SK-N-DZ (cell line): ENCODE results near the gene CCDC88C.

ENCODE experiments used
- DNase-seq: peaks from one replicate; pipeline ENCODE4 v3.0.0-alpha.2; 2015; ENCODE audit warnings: low spot score

Gene CCDC88C

GRCh38 chr14:91327661-91328312 lies 89.8 kb downstream of the CCDC88C start:
- no peak for DNase-seq

- no peak for DNase-seq
These were observed 90.4 kb downstream of the CCDC88C start for GRCh38 chr14:91327250-91327595.

GRCh38 chr14:91326514-91327249 lies 90.9 kb downstream of the CCDC88C start:
- DNase-seq, result no peak

- no peak for DNase-seq
These were observed 92.7 kb downstream of the CCDC88C start for GRCh38 chr14:91324606-91325575.

- peak; percentile 75 for DNase-seq
These were observed 93.7 kb downstream of the CCDC88C start for GRCh38 chr14:91323671-91324605.

DNA sequence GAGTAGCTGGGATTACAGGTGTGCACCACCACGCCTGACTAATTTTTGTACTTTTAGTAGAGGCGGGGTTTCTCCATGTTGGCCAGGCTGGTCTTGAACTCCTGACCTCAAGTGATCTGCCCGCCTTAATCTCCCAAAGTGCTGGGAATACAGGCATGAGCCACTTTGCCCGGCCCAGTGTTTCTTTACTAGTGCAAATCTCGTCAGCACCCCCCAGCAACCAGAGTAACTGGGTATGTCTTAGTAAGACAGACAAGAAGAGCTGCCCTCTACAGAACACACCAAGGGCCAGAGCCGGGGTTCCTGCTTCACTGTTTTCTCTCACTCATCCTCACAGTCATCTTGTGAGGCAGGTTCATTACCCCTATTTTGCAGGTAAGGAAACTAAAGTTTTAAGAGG lies 94.6 kb downstream of the CCDC88C start:
- no peak for DNase-seq

GRCh38 chr14:91322623-91323022 lies 95.0 kb downstream of the CCDC88C start:
- no peak for DNase-seq

GRCh38 chr14:91321131-91321530 lies 96.5 kb downstream of the CCDC88C start:
- DNase-seq, result no peak

DNA sequence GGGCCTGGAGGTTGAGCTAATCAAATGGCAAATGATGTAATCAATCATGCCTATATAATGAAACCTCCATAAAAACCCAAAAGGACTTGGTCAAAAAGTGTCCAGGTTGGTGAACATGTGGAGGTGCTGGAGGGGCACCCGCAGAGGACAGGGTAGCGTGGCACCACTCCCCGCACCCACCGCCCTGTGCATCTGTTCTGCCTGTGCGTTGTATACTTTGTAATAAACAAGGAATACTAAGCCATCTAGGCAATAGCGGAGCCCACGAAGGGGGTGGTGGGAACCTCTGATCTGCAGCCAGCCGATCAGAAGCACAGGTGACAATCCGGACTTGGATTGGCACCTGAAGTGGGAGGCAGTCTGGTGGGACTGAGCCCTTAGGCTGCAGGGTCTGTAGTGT lies 97.4 kb downstream of the CCDC88C start:
- DNase-seq, result no peak

GRCh38 chr14:91318911-91319310 lies 98.7 kb downstream of the CCDC88C start:
- no peak for DNase-seq

- no peak for DNase-seq
These were observed 100.0 kb downstream of the CCDC88C start for GRCh38 chr14:91317381-91318308.

DNA sequence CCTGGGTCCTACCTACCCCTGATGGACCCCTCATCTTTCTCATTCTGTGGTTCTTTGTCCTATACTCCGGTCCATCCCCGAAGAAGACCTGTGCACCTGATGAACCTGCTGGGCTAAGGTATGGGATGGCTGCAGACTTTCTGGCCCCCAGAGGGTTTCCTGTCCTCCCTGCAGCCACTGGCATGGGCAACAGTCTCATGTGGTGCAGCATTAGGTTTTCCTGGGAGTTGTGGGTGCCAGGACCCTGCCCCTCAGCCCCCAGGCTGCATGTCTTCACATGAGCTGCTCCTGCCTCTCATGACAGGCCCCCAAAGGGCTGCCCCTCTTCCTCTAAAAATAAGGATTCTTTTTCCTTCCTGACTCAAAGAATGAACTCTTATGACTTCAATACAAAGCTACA lies 100.9 kb downstream of the CCDC88C start:
- no peak for DNase-seq

- no peak for DNase-seq
These were observed 101.8 kb downstream of the CCDC88C start for GRCh38 chr14:91315844-91316267.

GRCh38 chr14:91313852-91314251 lies 103.8 kb downstream of the CCDC88C start:
- DNase-seq, result no peak

GRCh38 chr14:91313154-91313850 lies 104.3 kb downstream of the CCDC88C start:
- DNase-seq, result no peak

DNA sequence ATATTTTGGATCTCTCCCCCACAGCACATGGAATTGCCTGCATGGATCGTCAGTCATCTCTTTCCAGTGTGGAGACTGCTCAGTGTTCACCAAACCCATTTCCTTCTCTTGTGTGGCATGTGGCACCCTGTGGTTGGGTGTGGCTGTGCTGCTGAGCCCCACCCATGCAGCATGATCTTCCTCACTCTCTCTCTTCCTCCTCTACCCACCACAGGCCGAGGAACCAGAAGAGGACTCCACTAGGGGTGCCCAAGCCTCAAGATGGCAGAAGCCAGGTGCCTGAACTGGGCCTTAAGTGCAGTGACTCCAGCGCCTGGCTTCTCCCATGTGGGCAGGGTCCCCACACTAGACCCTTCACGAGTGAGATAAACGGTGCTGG lies 106.3 kb downstream of the CCDC88C start:
- DNase-seq, result no peak

- no peak for DNase-seq
These were observed 106.9 kb downstream of the CCDC88C start for GRCh38 chr14:91310606-91311283.

- DNase-seq, result no peak
These were observed 107.8 kb downstream of the CCDC88C start for GRCh38 chr14:91309756-91310280.

DNA sequence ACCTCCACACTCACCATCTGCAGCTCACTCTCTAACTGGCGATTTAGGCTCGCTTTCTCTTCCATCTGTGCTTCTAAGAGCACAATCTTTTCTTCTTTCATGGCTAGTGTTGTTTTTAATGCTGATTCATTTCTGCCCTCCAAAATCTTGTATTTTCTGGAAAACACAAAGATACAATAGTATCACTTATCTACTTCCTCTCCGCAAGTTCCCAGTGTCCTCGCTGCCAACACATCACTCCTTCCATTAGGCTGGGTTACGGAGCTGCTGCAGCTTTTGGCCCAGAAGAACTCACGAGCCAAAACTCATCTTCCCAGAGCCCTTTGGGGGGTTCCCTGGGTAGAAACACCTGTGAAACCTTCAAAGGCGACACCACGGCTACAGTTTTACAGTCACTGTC lies 109.3 kb downstream of the CCDC88C start:
- DNase-seq, result no peak
